ENCODE measurements around the gene CNTNAP2. TPM values are rescaled to one million over a fixed set of nuclear protein-coding genes. Genes with fewer than 3 reads are reported as not detected.

Gene CNTNAP2
- total RNA-seq, 2 experiments from 2014 or later, result not detected

- H3K9me3 Mint-ChIP-seq (ENCODE audit: insufficient read depth), result no peaks in the 10 kb centered on the region
- ATAC-seq (no peak), DNase-seq (no peak)
- no peak overlapping the region for H3K27ac Mint-ChIP-seq
- H3K4me3 Mint-ChIP-seq, result no peak overlapping the region
- H3K4me1 Mint-ChIP-seq (ENCODE audit: low read depth), result no peaks in the 10 kb centered on the region
- POLR2A ChIA-PET, result no interaction called here
- H3K27me3 Mint-ChIP-seq (ENCODE audit: low read depth), result peaks cover 21% of the 10 kb centered on the region
- H3K36me3 Mint-ChIP-seq (ENCODE audit: low read depth), result no peaks in the 10 kb centered on the region
- CTCF ChIA-PET, result no interaction called here
These were observed 2278.0 kb downstream of the CNTNAP2 start for GRCh38 chr7:148394582-148394981.

- DNase-seq (no peak), ATAC-seq (no peak)
- Mint-ChIP-seq H3K27me3 (ENCODE audit: low read depth) (peaks cover 21% of the 10 kb centered on the region), H3K36me3 (ENCODE audit: low read depth) (no peaks in the 10 kb centered on the region), H3K4me1 (ENCODE audit: low read depth) (no peaks in the 10 kb centered on the region), H3K27ac (no peak overlapping the region), H3K9me3 (ENCODE audit: insufficient read depth) (no peaks in the 10 kb centered on the region), H3K4me3 (no peak overlapping the region)
- POLR2A ChIA-PET, result no interaction called here
- CTCF ChIA-PET, result no interaction called here
These were observed 2278.8 kb downstream of the CNTNAP2 start for GRCh38 chr7:148395352-148395811.

- Mint-ChIP-seq H3K9me3 (ENCODE audit: insufficient read depth) (no peaks in the 10 kb centered on the region), H3K4me1 (ENCODE audit: low read depth) (no peaks in the 10 kb centered on the region), H3K4me3 (no peak overlapping the region), H3K27ac (no peak overlapping the region), H3K27me3 (ENCODE audit: low read depth) (peaks cover 21% of the 10 kb centered on the region), H3K36me3 (ENCODE audit: low read depth) (no peaks in the 10 kb centered on the region)
- CTCF ChIA-PET, result no interaction called here
- POLR2A ChIA-PET, result no interaction called here
- ATAC-seq (no peak), DNase-seq (no peak)
These were observed 2279.6 kb downstream of the CNTNAP2 start for GRCh38 chr7:148395990-148396716.

DNA sequence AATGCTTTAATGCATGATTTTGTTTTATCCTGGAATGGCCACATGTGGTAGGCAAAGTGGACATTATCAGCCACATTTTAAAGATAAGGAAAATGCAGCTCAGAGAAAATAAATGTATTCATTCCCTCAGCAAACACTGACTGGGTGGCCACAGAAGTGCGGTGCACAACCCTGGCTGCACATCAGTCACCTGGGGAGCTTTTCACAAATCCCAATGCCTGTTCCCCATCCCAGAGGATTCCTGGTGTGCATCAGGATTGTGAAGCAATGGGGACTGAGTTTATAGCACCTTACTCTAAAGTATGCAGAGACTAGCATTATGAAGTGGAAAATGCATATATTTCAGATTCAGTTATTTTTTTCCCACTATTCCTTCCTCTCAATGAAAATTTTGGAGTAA is 2280.5 kb downstream of the CNTNAP2 start:
- DNase-seq (no peak), ATAC-seq (no peak)
- no peaks in the 10 kb centered on the region for H3K36me3 Mint-ChIP-seq (ENCODE audit: low read depth)
- ChIA-PET POLR2A (no interaction called here), CTCF (no interaction called here)
- H3K27ac Mint-ChIP-seq, result no peak overlapping the region
- H3K9me3 Mint-ChIP-seq (ENCODE audit: insufficient read depth), result no peaks in the 10 kb centered on the region
- no peak overlapping the region for H3K4me3 Mint-ChIP-seq
- H3K27me3 Mint-ChIP-seq (ENCODE audit: low read depth), result peaks cover 21% of the 10 kb centered on the region
- H3K4me1 Mint-ChIP-seq (ENCODE audit: low read depth), result no peaks in the 10 kb centered on the region

DNA sequence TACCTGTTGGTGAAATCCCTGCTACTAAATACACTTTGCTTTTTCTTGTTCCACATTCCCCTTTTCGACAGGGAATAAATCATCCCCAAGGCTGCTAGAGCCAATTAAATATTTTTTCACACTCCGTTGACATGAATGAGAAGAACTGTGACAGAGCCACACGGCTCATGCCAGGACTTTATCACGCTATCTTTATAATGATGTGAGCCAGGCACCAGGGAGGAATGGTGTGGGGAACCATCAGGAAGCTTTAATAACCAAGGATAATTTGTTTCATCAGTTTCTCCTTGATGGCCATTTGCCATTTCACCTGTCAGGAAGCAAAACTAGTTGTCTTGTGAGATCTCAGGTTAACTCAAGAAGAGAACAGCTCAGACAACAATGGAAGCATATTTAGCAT is 2280.9 kb downstream of the CNTNAP2 start:
- ChIA-PET POLR2A (no interaction called here), CTCF (no interaction called here)
- no peaks in the 10 kb centered on the region for H3K4me1 Mint-ChIP-seq (ENCODE audit: low read depth)
- no peak overlapping the region for H3K27ac Mint-ChIP-seq
- H3K4me3 Mint-ChIP-seq, result no peak overlapping the region
- DNase-seq (no peak), ATAC-seq (no peak)
- no peaks in the 10 kb centered on the region for H3K36me3 Mint-ChIP-seq (ENCODE audit: low read depth)
- H3K27me3 Mint-ChIP-seq (ENCODE audit: low read depth), result peaks cover 21% of the 10 kb centered on the region
- H3K9me3 Mint-ChIP-seq (ENCODE audit: insufficient read depth), result no peaks in the 10 kb centered on the region

DNA sequence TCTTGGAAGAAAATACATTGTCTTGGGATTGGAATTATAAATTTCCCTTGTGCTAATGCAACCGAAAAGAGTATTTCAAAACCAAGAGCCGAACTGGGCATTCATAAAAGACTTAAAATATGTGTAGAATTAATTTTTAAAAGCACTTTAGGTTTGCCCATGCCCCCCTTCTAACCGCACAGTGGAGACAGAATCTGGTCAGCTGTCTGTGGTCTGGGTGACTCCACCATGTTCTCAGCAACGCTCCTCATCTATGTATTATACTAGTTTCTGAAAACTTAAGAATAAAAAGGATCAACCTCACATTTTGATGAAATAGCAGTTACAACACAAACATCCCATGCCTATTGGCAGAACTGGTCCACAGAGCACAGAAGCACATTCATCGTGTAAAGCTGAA is 2281.4 kb downstream of the CNTNAP2 start:
- ChIA-PET POLR2A (no interaction called here), CTCF (no interaction called here)
- Mint-ChIP-seq H3K4me1 (ENCODE audit: low read depth) (no peaks in the 10 kb centered on the region), H3K4me3 (no peak overlapping the region), H3K27ac (no peak overlapping the region), H3K9me3 (ENCODE audit: insufficient read depth) (no peaks in the 10 kb centered on the region), H3K27me3 (ENCODE audit: low read depth) (peaks cover 21% of the 10 kb centered on the region), H3K36me3 (ENCODE audit: low read depth) (no peaks in the 10 kb centered on the region)
- no peak for ATAC-seq
- no peak for DNase-seq

DNA sequence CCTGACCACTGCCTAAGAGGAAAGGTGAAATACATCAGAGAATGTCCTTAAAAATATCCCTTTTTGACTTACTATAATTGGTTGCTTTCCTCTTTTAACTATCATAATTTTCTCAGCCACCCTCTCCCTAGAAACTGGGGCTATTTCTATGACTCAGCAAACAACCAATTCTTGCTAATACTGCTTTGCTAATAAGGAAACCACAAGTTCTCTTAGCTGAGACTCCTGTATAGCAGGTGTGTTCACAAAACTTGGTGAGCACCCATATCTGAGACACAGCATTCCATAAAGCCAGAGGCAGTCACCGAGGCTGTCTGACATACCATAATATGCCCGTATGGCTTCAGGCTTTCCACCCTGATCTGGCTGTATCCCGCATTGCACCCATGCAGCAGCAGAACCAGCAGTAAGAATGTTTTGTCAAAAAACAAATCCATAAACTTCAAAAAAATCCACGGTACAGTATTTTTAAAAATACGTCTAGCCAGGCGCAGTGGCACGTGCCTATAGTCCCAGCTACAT is 2282.3 kb downstream of the CNTNAP2 start:
- ChIA-PET POLR2A (no interaction called here), CTCF (no interaction called here)
- H3K9me3 Mint-ChIP-seq (ENCODE audit: insufficient read depth), result no peaks in the 10 kb centered on the region
- no peak overlapping the region for H3K27ac Mint-ChIP-seq
- H3K4me1 Mint-ChIP-seq (ENCODE audit: low read depth), result no peaks in the 10 kb centered on the region
- no peaks in the 10 kb centered on the region for H3K36me3 Mint-ChIP-seq (ENCODE audit: low read depth)
- no peak for ATAC-seq
- no peak overlapping the region for H3K4me3 Mint-ChIP-seq
- peaks cover 18% of the 10 kb centered on the region for H3K27me3 Mint-ChIP-seq (ENCODE audit: low read depth)
- DNase-seq, result no peak

- POLR2A ChIA-PET, result no interaction called here
- no peaks in the 10 kb centered on the region for H3K4me1 Mint-ChIP-seq (ENCODE audit: low read depth)
- no peak overlapping the region for H3K4me3 Mint-ChIP-seq
These were observed 2283.5 kb downstream of the CNTNAP2 start for GRCh38 chr7:148400101-148400500.

DNA sequence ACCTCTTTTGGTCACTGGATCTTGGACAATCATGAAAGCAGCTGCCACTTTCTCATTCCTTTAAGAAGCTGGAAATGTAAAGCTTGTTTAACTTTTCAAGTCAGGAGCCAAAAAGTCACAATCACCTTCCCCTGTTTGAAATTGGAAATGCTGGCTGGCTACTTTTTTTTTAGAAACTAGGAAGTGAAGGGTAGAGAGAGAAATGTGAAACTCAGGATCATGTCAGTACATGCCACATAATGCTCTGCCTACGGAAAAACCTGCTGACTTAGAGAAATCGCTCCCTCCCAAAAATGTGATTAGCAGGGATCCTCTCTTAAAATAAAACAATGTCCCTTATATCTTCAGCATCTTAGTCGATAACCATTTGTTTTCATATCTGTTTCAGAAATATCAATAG is 2285.6 kb downstream of the CNTNAP2 start:
- no peak for DNase-seq
- ChIA-PET POLR2A (no interaction called here), CTCF (no interaction called here)
- no peak overlapping the region for H3K4me3 Mint-ChIP-seq
- no peak for ATAC-seq
- H3K27ac Mint-ChIP-seq, result no peak overlapping the region
- H3K9me3 Mint-ChIP-seq (ENCODE audit: insufficient read depth), result no peaks in the 10 kb centered on the region
- no peaks in the 10 kb centered on the region for H3K4me1 Mint-ChIP-seq (ENCODE audit: low read depth)
- H3K27me3 Mint-ChIP-seq (ENCODE audit: low read depth), result peaks cover 12% of the 10 kb centered on the region
- H3K36me3 Mint-ChIP-seq (ENCODE audit: low read depth), result no peaks in the 10 kb centered on the region

More at GRCh38 chr7:148400101-148400500, 2283.5 kb downstream of the CNTNAP2 start:
- CTCF ChIA-PET, result no interaction called here
- no peaks in the 10 kb centered on the region for H3K9me3 Mint-ChIP-seq (ENCODE audit: insufficient read depth)
- H3K36me3 Mint-ChIP-seq (ENCODE audit: low read depth), result no peaks in the 10 kb centered on the region
- peaks cover 20% of the 10 kb centered on the region for H3K27me3 Mint-ChIP-seq (ENCODE audit: low read depth)
- no peak overlapping the region for H3K27ac Mint-ChIP-seq
- no peak for DNase-seq
- ATAC-seq, result no peak

DNA sequence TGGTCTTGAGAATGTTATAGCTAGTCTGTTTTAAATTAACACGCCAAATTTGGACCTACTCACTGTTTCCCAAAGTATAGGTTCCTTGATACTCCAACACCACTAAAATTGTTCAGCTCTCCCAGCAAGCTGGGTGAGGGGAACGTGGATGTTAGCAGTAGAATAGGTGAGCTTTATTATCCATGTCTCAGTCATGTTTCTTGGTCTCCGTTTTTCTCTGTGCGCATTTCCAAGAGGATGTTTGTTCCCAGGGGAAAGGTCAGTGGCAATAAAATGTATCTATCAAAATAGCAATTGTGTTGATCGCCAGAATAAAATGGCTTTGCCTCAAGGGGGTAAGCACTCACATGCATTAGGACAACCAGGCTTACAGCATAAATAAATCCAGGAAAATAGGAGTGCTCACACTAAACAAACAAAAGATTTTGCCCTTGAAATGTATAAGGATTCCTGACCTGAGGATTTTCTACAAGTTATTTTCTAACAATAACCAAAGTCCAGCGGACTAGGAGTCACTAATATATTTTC is 2286.9 kb downstream of the CNTNAP2 start:
- POLR2A ChIA-PET, result interaction anchor here (0.6 kb wide), 1 partner anchor 11 kb away, joined by 3 read pairs; no protein-coding TSS in a partner anchor
- no peaks in the 10 kb centered on the region for H3K9me3 Mint-ChIP-seq (ENCODE audit: insufficient read depth)
- CTCF ChIA-PET, result no interaction called here
- ATAC-seq (no peak), DNase-seq (no peak)
- no peak overlapping the region for H3K27ac Mint-ChIP-seq
- no peaks in the 10 kb centered on the region for H3K36me3 Mint-ChIP-seq (ENCODE audit: low read depth)
- H3K27me3 Mint-ChIP-seq (ENCODE audit: low read depth), result peaks cover 7% of the 10 kb centered on the region
- no peaks in the 10 kb centered on the region for H3K4me1 Mint-ChIP-seq (ENCODE audit: low read depth)
- H3K4me3 Mint-ChIP-seq, result no peak overlapping the region

- no peaks in the 10 kb centered on the region for H3K36me3 Mint-ChIP-seq (ENCODE audit: low read depth)
- DNase-seq (no peak), ATAC-seq (no peak)
- H3K4me3 Mint-ChIP-seq, result no peak overlapping the region
- ChIA-PET POLR2A (no interaction called here), CTCF (no interaction called here)
- H3K27ac Mint-ChIP-seq, result no peak overlapping the region
- H3K27me3 Mint-ChIP-seq (ENCODE audit: low read depth), result peaks cover 2% of the 10 kb centered on the region
- no peaks in the 10 kb centered on the region for H3K4me1 Mint-ChIP-seq (ENCODE audit: low read depth)
- H3K9me3 Mint-ChIP-seq (ENCODE audit: insufficient read depth), result no peaks in the 10 kb centered on the region
These were observed 2291.7 kb downstream of the CNTNAP2 start for GRCh38 chr7:148408307-148408706.

DNA sequence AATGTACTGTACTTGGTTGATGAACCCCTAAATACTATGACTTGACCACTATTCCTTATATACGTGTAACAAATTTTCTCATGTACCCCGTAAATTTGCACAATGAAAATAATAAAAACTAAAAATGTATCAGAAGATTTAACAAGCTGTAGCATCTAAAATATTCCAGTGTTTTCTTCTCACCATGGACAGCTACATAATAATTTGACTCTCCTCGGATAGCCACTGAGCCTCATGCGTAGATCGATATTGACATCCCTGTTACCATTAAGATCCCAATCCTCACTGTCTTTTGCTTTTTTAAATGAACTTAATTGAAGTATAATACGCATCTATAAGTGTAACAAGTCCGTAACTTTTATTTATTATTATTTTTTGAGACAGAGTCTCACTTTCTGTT is 2294.3 kb downstream of the CNTNAP2 start:
- ChIA-PET POLR2A (no interaction called here), CTCF (no interaction called here)
- no peak overlapping the region for H3K27ac Mint-ChIP-seq
- no peaks in the 10 kb centered on the region for H3K4me1 Mint-ChIP-seq (ENCODE audit: low read depth)
- no peaks in the 10 kb centered on the region for H3K27me3 Mint-ChIP-seq (ENCODE audit: low read depth)
- DNase-seq, result no peak
- no peak overlapping the region for H3K4me3 Mint-ChIP-seq
- no peaks in the 10 kb centered on the region for H3K36me3 Mint-ChIP-seq (ENCODE audit: low read depth)
- no peaks in the 10 kb centered on the region for H3K9me3 Mint-ChIP-seq (ENCODE audit: insufficient read depth)
- ATAC-seq, result no peak

GRCh38 chr7:148412691-148413090 is 2296.1 kb downstream of the CNTNAP2 start:
- ChIA-PET POLR2A (no interaction called here), CTCF (no interaction called here)
- Mint-ChIP-seq H3K9me3 (ENCODE audit: insufficient read depth) (no peaks in the 10 kb centered on the region), H3K4me3 (no peak overlapping the region), H3K4me1 (ENCODE audit: low read depth) (no peaks in the 10 kb centered on the region), H3K27me3 (ENCODE audit: low read depth) (peaks cover 6% of the 10 kb centered on the region), H3K27ac (no peak overlapping the region), H3K36me3 (ENCODE audit: low read depth) (no peaks in the 10 kb centered on the region)
- ATAC-seq, result no peak
- no peak for DNase-seq
